Measurements from ENCODE around the gene EYA2.

GRCh38 chr20:47222468-47223119 lies 328.0 kb downstream of the EYA2 start:
- no peak for TF ChIP-seq L3MBTL2 (conservative IDR thresholded peaks at IDR 0.05)
- no peak for TF ChIP-seq ZNF384 (IDR thresholded peaks at IDR 0.05)
- TF ChIP-seq ELF4 (IDR thresholded peaks at IDR 0.05), result no peak
- no peak for TF ChIP-seq HDGF (IDR thresholded peaks at IDR 0.05; ENCODE audit: borderline replicate concordance)
- no peak for TF ChIP-seq BHLHE40 (IDR thresholded peaks at IDR 0.05; ENCODE audit: borderline replicate concordance)
- TF ChIP-seq SP1 (IDR thresholded peaks at IDR 0.05), result no peak
- no peak for TF ChIP-seq FOXA1 (IDR thresholded peaks at IDR 0.05)
- TF ChIP-seq FOXM1 (IDR thresholded peaks at IDR 0.05; ENCODE audit: borderline replicate concordance), result no peak
- no peak for TF ChIP-seq SUZ12 (IDR thresholded peaks at IDR 0.05)
- TF ChIP-seq ARNT (IDR thresholded peaks at IDR 0.05), result no peak
- no peak for TF ChIP-seq NFRKB (IDR thresholded peaks at IDR 0.05)
- TF ChIP-seq FOXK2 (IDR thresholded peaks at IDR 0.05), result no peak
- TF ChIP-seq TARDBP (IDR thresholded peaks at IDR 0.05), result no peak

All from HEK293T (cell line).